NCI-H1694 treated with DMSO at 0.1 percent for 48 hours (cell line): ENCODE results near the gene PTPRCAP.

Experiments used
- DNase-seq: peaks from one replicate; lab custom pipeline; 2025; lab: John Stamatoyannopoulos, UW

Gene PTPRCAP

GRCh38 chr11:67423891-67424613 lies 13.4 kb downstream of the PTPRCAP start:
- DNase-seq, result no peak

GRCh38 chr11:67423466-67423865 lies 14.0 kb downstream of the PTPRCAP start:
- DNase-seq, result no peak

GRCh38 chr11:67422891-67423290 lies 14.6 kb downstream of the PTPRCAP start:
- DNase-seq, result no peak

GRCh38 chr11:67421430-67422031 lies 16.0 kb downstream of the PTPRCAP start:
- DNase-seq, result no peak

GRCh38 chr11:67420646-67421429 lies 16.6 kb downstream of the PTPRCAP start:
- peak; percentile 66 for DNase-seq

- no peak for DNase-seq
These were observed 17.3 kb downstream of the PTPRCAP start for GRCh38 chr11:67420147-67420645.

GRCh38 chr11:67419325-67420049 lies 18.0 kb downstream of the PTPRCAP start:
- no peak for DNase-seq

- no peak for DNase-seq
These were observed 18.8 kb downstream of the PTPRCAP start for GRCh38 chr11:67418476-67419281.

GRCh38 chr11:67417425-67417824 lies 20.1 kb downstream of the PTPRCAP start:
- DNase-seq, result no peak

- DNase-seq, result no peak
These were observed 20.8 kb downstream of the PTPRCAP start for GRCh38 chr11:67416416-67417335.

GRCh38 chr11:67415501-67416304 lies 21.8 kb downstream of the PTPRCAP start, which contains the start of gene CARNS1:
Gene CARNS1 (plus strand): TSS chr11:67415678. CDS start chr11:67416200, 522 bp downstream.
- DNase-seq, result no peak

GRCh38 chr11:67413266-67413849 lies 24.1 kb downstream of the PTPRCAP start:
- DNase-seq, result no peak

- DNase-seq, result no peak
These were observed 24.8 kb downstream of the PTPRCAP start for GRCh38 chr11:67412495-67413179.

GRCh38 chr11:67411785-67412152 lies 25.7 kb downstream of the PTPRCAP start:
- DNase-seq, result no peak

- no peak for DNase-seq
These were observed 26.3 kb downstream of the PTPRCAP start for GRCh38 chr11:67410984-67411784.

- no peak for DNase-seq
These were observed 27.1 kb downstream of the PTPRCAP start for GRCh38 chr11:67410369-67410831.

GRCh38 chr11:67409781-67410368 lies 27.6 kb downstream of the PTPRCAP start:
- no peak for DNase-seq
